CD4-positive, alpha-beta T cell treated with Interferon alpha-2 for 1 hour (primary cell): ENCODE data around the gene ZBED4.
A peak's percentile ranks its signal among the peaks of the same experiment; 100 is the strongest.
"Not testable (repeated sequence)": the region's sequence is repeated elsewhere in the genome, so short reads cannot be mapped to it uniquely, and the experiment has no call there.

Source experiments
- DNase-seq, 2 donors: peaks; one replicate each; pipeline ENCODE4 v3.0.0-alpha.2; 2020 to 2022

Gene ZBED4

DNA sequence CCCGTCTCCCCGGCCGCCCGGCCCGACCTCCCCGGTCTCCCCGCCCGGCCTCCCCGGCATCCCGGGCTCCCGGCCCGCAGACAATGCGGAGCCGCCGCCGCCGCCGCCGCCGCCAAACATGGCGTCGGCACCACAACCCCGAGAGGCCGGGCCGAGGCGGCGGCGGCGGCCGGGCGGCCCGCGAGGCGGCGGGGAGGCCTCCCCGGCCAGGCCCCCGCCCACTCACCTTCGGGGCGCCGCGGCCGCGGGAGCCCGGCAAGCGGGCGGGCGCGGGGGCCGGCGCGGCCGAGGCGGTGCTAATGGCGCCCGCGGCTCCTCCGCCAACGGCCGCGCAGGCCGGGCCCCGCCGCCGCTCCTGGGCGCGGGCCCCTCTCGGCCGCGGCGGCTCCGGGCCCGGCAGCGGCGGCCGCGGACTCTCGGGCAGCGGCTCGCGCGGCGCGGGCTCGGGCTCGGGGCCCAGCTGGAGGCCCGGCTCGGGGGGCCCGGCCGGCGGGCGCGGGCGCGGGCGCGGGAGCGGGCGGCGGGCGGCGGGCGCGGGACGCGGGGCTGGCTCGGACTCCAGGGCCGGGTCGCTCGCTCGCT is 26.3 kb upstream of the ZBED4 start:
- peak in 1 of 2 donors; percentile 50 for DNase-seq

DNA sequence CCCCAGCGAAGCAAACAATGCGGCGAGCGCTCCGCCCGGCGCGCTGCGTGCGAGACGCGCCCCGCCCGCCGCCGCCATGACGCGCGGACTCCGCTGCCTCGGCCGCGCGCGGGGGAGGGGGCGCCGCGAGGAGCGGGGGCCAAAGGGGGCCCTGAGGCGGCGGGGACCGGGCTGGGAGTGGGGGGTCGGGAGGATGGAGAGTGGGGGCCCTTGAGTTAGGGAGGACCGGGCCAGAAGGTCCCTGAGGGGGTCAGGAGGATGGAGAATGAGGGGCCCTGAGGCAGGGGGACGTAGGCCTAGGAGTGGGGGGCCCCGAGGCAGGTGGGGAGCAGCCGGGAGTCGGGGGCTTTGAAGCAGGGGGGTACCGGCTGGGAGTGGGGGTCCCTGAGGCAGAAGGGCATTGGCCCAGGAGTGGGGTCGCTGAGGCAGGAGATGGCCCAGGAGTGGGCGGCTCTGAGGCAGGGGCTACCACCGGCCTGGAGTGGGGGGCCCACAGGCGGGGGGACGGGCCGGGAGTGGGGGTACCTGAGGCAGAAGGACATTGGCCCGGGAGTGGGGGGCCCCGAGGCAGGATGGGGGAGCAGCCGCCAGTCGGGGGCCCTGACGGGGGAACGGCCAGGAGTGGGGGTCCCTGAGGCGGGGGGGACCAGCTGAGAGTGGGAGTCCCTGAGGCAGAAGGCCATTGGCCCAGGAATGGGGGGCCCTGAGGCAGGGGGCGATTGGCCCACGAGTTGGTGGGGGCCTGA is 25.6 kb upstream of the ZBED4 start, which contains the start of gene BRD1:
Gene BRD1 (minus strand): TSS at position 21 of the 746 bp plus-strand sequence. CDS start 3,556 bp downstream, outside the sequence.
- peak; percentile 48 to 65 for DNase-seq

DNA sequence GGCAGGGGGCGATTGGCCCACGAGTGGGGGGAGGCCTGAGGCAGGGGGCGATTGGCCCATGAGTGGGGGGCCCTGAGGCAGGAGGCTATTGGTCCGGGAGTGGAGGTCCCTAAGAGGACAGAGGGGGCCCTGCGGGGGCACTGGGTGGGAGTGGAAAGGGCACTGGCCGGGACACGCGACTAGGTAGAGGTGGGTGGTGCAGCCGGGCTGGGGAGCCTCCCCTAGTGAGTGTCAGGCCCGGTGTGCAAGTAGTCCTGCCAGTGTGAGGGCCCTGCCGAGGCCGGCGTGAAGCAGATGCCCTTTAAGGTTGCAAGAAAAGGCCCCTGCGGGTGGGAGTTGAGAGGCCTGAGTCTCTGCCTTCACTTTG is 25.1 kb upstream of the ZBED4 start:
- DNase-seq: no peak

- DNase-seq: peak in 1 of 2 donors; percentile 28
These were observed 24.4 kb upstream of the ZBED4 start for GRCh38 chr22:49829044-49829853.

DNA sequence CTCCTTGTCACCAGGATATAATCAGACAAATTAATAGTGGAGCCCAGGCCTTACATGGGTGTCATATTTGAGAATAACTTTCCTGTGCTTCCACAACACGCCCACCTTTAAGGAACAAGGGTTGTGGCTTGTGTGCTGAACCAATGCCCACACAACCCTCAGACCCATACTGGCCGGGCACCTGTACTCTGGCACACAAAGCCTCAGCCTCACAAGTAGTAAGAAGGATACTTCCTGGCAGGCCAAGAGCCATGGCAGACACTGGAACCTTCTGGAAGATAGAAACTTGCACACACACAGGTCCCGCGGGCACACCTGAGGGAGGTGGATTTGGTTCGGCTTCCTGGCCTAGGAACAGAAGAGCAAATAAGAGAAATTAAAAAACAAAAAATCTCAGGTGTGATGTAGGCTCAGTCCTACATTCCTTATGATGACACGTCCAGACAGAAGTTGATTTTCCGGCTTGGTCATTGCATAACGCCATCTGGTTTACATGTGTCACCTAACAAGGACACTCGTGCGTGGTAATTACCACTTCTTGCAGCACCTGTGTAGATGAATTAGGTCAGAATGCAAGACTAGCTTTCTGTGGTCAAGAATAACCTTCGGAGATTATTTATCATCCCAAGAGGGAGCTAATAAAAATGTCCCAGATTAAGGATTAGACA is 20.2 kb upstream of the ZBED4 start:
- DNase-seq: no peak

GRCh38 chr22:49838771-49839717 is 14.6 kb upstream of the ZBED4 start:
- peak; percentile 91 to 94 for DNase-seq

GRCh38 chr22:49845241-49845640 is 8.4 kb upstream of the ZBED4 start:
- DNase-seq: no peak

DNA sequence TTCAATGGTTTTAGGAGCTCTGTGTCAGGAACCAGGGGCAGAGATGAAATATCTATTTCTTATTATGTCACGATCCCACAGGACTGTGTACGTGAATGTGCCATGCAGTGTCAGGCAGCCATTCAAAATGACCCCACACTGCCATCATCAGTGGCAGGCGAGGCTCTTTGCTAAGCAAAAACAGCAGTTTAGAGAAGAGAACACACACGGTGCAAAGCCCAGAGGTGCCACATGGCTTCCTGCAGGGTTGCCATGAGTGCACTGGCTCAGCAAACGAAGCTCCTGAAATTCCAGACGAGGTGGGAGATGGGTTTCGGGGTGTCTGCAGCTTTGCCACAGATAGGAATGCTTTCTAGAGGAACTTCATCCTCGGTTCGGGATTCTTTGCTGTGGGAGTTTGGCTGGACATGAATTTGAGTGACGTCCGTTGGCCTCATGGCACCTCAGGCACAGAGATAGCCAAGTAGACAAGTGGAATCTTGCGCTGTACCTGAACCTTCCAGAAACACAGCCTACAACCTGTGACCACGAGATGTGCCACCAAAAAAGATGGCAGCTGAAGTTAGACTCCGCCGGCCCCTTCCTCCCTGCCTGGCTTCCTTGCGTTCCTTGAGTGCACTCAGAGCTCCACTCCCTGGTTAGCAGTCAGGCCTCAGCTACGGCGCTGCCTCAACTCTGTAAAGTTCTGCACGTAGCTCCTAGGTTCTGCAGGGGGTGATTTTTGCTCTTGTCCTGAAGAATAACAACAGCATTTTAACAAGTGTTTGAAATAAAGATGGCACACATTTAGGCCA is 7.8 kb upstream of the ZBED4 start:
- no peak for DNase-seq

DNA sequence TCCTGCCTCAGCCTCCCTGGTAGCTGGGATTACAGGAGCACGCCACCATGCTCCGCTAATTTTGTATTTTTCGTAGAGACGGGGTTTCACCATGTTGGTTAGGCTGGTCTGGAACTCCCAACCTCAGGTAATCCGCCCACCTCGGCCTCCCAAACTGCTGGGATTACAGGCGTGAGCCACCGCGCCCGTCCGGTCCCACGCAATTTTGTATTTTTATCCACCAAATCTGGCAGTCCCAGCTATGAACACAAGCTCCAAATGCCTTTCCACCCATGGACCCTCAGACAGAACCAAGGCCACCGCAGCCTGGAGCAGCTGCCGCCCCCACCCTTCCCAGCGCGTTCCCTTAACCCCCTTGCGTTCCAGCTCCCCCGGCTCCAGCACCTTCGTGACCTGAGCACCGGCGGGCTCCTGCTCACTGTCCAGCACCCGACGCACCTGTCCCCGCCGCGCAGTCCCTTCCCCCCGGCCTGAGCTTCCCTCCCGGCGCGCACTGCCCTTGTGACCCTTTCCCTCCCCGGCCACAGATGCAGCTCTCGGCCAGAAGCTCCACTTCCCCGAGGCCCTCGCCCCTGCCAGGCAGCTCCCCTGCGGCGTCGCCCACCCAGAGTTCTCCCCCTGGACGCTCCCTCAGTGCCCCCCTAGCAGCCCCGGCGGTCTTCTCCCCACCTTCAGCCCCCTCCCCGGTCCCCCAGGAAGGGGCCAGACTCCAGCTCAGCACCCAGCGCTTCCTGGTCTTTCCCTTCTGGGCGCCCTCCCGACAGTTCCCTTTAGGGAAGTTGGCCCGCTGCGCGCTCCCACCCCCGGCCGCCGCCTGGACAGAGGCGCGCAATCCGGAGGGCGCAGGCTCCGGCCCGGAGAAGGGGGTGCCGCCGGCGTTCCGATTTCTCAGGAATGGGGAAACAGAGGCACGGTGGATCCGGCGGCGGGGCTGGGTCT is 5.6 kb upstream of the ZBED4 start:
- no peak for DNase-seq

DNA sequence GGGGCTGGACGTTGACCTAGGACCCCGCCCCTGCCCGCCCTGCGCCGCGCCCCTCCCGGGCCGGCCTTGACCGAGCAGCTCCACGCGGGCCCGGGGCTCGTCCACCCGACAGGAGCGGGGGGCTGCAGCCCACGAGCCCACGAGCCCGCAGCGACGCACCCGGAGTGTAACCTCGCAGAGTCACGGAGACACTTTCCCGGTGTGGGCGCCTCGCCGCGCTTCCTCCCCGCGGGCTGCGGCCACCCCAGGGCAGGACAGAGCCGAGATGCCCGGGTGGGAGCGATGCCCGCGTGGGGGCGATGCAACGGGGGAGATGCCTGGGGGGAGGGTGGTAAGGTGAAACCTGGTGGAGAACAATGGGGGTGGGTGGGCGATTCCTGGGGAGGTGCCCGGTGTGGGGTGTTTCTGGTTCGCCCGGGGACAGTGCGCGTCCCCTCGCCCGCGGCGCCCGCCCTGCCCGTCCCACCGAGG is 4.9 kb upstream of the ZBED4 start:
- DNase-seq: no peak

- DNase-seq: peak in 1 of 2 donors; percentile 36
These were observed 4.3 kb upstream of the ZBED4 start for GRCh38 chr22:49849161-49850020.

- DNase-seq: no peak
These were observed 3.4 kb upstream of the ZBED4 start for GRCh38 chr22:49850021-49850911.

GRCh38 chr22:49850959-49851802 is 2.5 kb upstream of the ZBED4 start:
- DNase-seq: no peak

DNA sequence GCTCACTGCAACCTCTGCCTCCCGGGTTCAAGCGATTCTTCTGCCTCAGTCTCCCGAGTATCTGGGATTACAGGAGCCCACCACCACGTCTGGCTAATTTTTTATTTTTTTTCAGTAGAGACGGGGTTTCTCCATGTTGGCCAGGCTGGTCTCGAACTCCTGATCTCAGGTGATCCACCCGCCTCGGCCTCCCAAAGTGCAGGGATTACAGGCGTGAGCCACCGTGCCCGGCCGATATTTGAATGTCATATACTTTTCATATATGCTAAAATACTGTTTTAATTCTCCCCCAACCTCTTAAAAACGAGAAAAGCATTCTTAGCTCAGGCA is 1.1 kb upstream of the ZBED4 start:
- DNase-seq: not testable (repeated sequence)

DNA sequence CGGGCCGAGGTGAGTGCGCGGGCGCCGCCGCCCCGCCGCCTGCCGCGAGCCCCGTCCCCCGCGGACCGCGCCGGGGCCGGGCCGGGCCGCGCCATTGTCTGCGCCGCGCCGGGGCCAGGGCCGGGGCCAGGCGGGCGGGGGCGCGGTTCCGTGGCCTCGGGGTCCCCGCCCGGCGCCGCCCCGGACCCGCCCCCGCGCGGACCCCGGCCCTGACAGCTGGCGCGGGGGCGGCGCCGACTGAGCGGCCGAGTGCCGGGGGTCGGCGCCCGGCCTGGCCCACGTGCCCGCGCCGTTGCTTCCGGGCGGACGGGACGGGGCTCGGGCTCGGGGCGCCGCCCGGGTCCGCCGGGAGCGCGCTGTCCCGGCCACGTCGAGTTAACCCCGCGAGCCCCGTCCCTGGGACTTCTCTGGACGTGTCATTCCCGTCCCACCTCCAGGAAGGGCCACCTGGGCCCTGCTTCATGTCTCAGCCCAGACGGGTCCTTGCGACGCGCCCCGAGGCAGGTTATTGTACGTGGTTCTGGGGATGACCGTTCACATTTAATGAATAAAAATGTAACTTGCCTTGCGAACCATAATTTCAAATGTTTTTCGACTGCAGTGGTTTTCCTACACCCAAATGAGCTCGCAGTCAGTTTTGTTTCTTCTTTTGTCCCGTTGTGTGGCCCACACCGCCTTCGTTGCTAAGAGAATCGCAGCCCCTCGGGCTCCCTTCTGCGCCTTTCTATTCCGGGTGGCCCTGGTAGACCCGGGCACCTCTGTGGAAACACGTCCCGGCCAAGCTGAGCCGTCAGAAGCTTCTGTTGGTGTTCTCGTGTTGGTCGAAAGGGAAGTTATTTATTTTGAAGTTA is 562 bp downstream of the ZBED4 start:
- DNase-seq: peak in 1 of 2 donors; percentile 35
